Measurements from ENCODE around the gene PBX1.

PBX1 gene

GRCh38 chr1:164670026-164670425 is 111.0 kb downstream of the PBX1 start:
- DNase-seq (ENCODE audit: low read depth) = no peak

GRCh38 chr1:164670786-164671185 is 111.8 kb downstream of the PBX1 start:
- no peak for DNase-seq (ENCODE audit: low read depth)

GRCh38 chr1:164671323-164671965 is 112.5 kb downstream of the PBX1 start:
- DNase-seq (ENCODE audit: low read depth) = no peak

GRCh38 chr1:164671966-164672571 is 113.1 kb downstream of the PBX1 start:
- no peak for DNase-seq (ENCODE audit: low read depth)

- DNase-seq (ENCODE audit: low read depth) = no peak
Measured at GRCh38 chr1:164672588-164672987, 113.6 kb downstream of the PBX1 start.

DNA sequence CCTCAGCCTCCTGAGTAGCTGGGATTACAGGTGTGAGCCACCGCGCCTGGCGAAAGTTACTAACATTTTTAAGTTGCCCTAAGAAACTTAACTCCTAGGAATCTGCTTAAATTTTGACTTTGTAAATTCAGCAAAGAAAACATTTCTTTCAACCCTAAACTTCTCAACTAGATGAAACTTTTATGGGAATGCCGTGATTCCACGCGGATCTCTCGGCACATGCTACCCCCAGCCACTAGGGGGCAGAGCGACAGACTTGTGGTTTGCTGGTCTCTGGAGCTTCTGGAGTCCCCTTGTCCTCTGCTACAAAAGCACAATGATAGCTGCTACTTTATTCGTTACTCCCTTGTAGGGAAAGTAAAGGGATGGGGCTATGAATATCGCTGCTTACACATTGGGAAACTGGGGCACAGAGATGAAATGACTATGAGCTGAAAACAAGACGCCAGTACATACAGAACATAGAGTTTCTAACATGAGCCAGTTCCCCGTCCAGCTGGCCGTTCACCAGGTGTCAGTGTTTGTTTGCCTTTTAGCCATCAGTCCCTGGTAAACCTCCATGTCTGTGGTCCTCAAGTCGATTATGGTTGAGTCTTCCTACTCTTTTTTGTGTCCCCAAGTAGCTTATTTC is 114.7 kb downstream of the PBX1 start:
- no peak for DNase-seq (ENCODE audit: low read depth)

DNA sequence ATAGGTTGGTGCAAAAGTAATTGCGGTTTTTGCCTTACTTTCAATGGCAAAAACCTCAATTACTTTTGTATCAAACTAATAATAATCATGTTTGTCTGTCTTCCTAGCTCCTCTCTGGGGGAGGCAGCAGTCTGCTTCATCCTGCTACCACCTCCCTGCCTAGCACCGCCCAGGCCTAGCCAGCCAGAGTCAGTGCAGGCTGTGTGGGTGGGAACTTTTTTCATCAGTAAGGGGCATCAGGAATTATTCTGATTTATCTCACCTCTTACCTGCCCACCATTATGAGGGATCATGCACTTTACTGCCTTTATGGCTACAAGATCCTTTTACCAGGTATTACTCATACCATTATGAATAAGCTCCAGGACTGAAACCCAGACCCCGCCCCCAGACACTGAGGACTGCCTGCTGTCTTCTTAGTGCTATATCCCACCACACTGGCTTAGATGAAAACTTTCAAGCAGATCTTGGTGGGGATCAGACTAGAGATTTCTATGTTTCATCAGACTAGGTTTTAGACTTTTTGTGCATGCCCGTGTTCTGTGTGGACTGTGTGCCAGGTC is 116.4 kb downstream of the PBX1 start:
- DNase-seq (ENCODE audit: low read depth) = no peak

DNA sequence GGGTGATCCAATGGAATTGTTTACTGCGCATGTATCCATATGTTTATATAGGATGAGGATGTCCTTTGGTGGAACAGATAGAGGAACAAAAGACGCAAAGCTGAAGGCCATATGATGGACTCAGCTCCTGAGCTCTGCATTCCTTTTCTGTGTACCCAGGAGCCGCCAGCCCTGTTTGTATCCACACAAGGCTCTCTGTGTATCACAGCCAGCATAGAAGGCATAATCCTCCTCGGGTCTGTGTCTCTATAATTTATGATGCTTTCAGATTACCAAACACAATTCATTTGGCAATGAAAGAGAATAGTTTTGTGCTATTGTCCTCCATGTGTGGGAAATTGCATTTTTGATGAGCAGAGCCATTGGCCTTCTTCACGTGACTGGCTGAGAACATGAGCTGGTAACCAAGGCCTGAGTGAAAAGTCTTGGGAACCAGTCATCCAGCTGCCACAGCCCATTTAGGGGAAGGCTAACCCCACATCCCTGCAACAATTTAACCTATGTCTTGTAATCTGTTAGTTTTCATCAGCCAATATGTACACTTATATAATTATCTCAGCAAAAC is 119.2 kb downstream of the PBX1 start:
- no peak for DNase-seq (ENCODE audit: low read depth)

DNA sequence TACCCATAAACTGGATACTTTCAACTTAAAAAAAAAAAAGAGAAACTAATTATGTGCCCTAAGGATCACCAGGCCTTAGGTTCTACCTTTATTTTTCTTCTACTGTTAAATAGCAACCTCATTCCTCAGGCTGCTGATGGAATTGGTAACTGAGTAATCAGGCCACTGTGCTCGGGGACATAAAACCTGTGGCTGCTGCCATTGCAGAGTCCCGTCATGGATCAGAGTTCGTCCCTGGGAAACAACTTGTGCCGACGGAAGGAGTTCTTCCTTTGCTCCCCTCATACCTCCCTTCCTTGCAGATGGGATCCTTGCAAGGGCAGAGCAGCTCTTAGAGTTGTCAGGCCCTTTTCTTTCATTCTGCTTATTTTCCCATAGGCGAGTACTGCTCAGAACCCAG is 123.6 kb downstream of the PBX1 start:
- no peak for DNase-seq (ENCODE audit: low read depth)

DNA sequence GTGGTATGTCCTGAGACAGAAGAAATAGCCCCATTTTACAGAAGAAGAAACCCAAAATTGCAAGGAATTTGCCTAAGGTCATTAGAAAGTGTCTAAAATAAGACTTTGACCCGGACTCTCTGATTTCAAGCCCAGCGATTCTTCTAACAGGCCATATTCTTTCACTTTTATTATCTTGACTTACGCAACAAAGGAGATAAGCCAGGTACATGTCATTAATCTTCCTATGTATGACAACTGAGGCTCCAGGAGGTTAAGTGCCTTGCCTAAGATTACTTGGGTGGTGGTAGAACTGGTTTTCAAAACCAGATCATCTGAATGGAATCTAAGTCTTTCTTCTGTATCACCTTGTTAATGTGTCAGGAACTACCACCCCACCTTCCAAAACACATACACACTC is 124.3 kb downstream of the PBX1 start:
- DNase-seq (ENCODE audit: low read depth) = no peak

DNA sequence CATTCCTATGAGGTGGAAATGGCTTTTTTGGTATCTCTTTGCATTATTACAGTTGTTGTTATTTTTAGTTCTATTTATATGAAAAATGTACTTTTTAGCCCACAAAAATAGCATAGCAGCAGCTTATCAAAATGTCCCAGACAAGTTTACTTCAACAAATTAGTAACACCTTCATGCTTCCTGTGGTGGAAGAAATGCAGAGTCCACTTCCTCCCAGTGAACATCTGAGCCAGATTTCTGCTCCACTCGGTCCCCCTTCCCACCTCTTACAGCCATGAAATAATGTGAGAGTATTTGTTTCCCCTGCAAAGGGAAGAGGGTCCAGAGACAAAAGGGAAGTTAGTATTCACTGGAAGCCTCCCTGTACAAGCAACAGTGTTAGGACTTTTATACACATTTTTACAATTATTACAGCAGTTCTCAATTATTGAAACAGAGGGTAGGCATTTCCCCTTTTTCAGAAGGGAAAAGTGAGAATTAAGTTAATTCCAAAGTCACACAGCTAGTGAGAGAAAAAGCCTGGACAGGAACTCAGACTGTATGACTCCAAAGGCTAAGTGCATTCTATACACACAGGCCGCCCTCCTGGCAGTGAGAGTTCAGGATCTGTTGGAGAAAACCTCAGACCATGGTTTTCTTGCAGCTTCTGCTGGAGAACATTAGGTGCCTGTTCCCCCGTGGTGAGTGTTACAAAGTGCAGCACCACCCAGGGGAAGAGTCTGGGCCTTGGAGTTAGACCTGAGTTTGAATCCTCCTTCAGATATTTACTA is 126.5 kb downstream of the PBX1 start:
- DNase-seq (ENCODE audit: low read depth) = no peak

- DNase-seq (ENCODE audit: low read depth) = no peak
Measured at GRCh38 chr1:164687777-164688176, 128.8 kb downstream of the PBX1 start.

- no peak for DNase-seq (ENCODE audit: low read depth)
Measured at GRCh38 chr1:164688791-164689190, 129.8 kb downstream of the PBX1 start.

DNA sequence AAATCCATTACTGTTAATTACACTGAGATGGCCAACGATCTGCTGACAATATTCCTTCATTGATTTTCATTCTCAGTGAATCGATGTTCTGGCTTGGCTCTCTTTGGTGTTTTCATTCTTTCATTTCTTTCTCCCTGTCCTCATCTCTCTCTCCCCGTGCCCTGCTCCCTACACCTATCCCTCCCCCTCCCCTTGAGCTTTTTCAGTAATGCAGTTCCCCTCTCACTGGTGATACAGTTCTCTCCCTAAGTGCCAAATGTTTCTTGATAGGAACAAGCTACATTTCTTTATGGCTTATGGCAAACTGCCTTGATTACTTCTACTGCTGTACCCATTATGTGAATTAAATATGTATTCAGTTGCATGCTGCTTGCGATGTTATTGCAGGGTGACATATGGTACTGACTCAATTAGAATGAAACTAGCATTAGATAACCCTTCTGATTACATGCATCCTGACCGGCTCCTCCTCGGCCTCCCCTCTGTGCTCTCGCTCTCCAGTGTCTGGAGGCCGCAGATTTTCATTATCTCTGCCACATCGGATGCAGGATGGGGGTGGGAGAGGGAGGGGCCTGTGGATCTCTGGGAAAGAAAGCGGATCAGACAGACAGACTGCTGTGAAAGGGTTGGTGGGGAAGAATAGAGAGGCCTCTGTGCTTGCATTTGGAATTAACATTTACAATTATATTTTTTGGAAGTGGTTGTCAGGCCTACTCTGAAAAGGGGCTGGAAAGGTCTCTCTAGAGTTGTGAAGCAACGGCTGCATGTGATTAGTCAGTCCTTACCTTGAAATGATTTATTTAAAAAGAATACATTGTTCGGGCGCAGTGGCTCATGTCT is 130.9 kb downstream of the PBX1 start:
- no peak for DNase-seq (ENCODE audit: low read depth)

DNA sequence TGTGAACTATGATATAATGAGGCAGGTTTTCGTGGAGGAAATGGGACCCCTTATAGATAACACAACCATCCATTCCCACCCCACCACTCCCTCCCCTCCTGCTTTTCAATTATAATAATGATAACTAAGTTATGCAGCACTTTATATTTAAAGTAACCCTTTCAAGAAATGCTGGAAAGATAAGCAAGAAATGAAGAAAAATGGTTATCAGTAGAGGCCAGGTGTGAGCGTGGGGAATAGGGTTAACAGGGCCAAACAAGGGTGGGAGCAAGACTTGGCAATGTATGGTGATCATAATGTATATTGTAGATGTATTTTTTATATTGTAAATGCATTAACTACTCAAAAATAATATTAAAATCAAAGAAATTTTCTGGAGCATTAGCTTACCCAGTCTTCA is 133.4 kb downstream of the PBX1 start:
- no peak for DNase-seq (ENCODE audit: low read depth)

- DNase-seq (ENCODE audit: low read depth) = no peak
Measured at GRCh38 chr1:164693564-164694359, 134.8 kb downstream of the PBX1 start.

- DNase-seq (ENCODE audit: low read depth) = no peak
Measured at GRCh38 chr1:164694505-164694904, 135.5 kb downstream of the PBX1 start.

GRCh38 chr1:164695956-164696665 is 137.1 kb downstream of the PBX1 start:
- no peak for DNase-seq (ENCODE audit: low read depth)

DNA sequence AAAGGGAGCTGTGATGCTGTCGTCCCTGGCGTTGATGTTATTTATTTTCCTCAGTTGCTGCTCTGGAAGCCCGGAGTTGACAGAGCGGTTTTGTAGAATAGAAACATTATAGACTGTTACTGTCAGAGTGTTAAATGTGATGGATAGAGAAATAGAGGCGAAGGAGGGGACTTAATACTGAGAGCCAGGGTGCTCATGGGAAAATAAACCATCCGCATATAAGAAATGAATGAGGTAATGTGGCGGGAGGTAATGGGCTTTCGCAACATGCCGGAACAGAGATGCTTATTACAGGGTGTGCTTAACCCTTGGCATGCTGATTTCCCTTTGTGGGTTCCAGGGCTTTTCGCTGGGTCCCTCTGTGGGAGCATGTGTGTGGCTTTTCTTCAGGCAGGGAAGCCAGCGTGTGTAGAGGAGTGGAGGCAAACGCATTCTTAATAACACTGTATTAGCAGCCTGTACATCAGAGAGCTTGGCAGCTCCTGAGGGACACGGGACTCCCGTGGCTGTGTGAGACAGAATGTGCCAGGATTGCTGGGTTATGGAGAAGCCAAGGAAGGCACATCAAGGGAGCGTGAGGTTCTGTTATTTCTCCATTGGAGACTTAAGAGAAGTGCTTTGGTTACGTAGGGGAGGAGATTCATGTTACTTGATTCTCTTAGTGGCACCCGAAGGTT is 141.0 kb downstream of the PBX1 start:
- DNase-seq (ENCODE audit: low read depth) = no peak
